ENCODE measurements around the gene PCNP. TPM values are rescaled to one million over a fixed set of nuclear protein-coding genes. Genes with fewer than 3 reads are reported as not detected.

Gene PCNP
- total RNA-seq, 1 experiment from 2014 or later: 216 TPM

GRCh38 chr3:101535221-101535620, 38.8 kb upstream of the PCNP start:
- Mint-ChIP-seq H3K9me3 (peaks cover 10 to 12% of the 10 kb centered on the region in 2 experiments; a peak in 4 of 5 replicates), H3K27me3 (ENCODE audit: low read depth) (peaks cover 3% of the 10 kb centered on the region), H3K4me1 (peaks cover 21 to 24% of the 10 kb centered on the region in 2 experiments), H3K36me3 (ENCODE audit: insufficient read depth in 1 of 3, low read depth in 3 of 3) (peaks cover 0 to 6% (median under 1%) of the 10 kb centered on the region in 3 experiments; a peak in 3 of 7 replicates), H3K4me3 (no peak overlapping the region), H3K27ac (no peak overlapping the region)
- Histone ChIP-seq H3K9me3 (ENCODE audit: control insufficient read depth, low read depth, low read length) (no peaks in the 10 kb centered on the region), H3K4me1 (ENCODE audit: insufficient read depth, low read length) (no peaks in the 10 kb centered on the region; the same call in 1 of the 2 replicates), H3K56ac (ENCODE audit: insufficient read length, low read depth, low read length) (no peak overlapping the region), H3K23ac (ENCODE audit: insufficient read length, low read depth, low read length) (no peak overlapping the region), H3K14ac (ENCODE audit: insufficient read depth, low read length) (no peak overlapping the region), H2BK20ac (ENCODE audit: low read depth, low read length, poor library complexity, severe bottlenecking) (no peak overlapping the region), H4K5ac (ENCODE audit: insufficient read length, low read depth, low read length) (no peak overlapping the region), H2AFZ (ENCODE audit: low read length) (no peak overlapping the region), H2BK15ac (ENCODE audit: low read depth, low read length) (no peak overlapping the region), H3K79me2 (ENCODE audit: insufficient read depth, low read length) (no peaks in the 10 kb centered on the region), H3K18ac (ENCODE audit: insufficient read length, low read depth, low read length) (no peak overlapping the region), H3K4ac (ENCODE audit: low read depth, low read length) (no peak overlapping the region), H3T11ph (ENCODE audit: low read length) (no peak overlapping the region), H3K9ac (ENCODE audit: extremely low read depth, insufficient read length, low read length) (no peak overlapping the region), H3K27me3 (ENCODE audit: insufficient read depth, low read length) (no peaks in the 10 kb centered on the region), H4K20me1 (ENCODE audit: control insufficient read depth, insufficient read depth, insufficient read length) (no peaks in the 10 kb centered on the region), H2AK5ac (ENCODE audit: insufficient read length, low read length) (no peak overlapping the region), H2BK120ac (ENCODE audit: low read depth, low read length, poor library complexity, severe bottlenecking) (no peak overlapping the region), H4K91ac (ENCODE audit: insufficient read length, low read depth, low read length) (no peak overlapping the region), H3K27ac (ENCODE audit: insufficient read length, low read depth, low read length) (no peak overlapping the region), H3K79me1 (ENCODE audit: insufficient read depth, low read depth, low read length, poor library complexity, severe bottlenecking) (no peaks in the 10 kb centered on the region), H2BK5ac (ENCODE audit: insufficient read length, low read length) (no peak overlapping the region), H2BK12ac (ENCODE audit: insufficient read length, low read depth, low read length) (no peak overlapping the region), H3K4me2 (ENCODE audit: insufficient read depth, insufficient read length, low read length) (no peak overlapping the region), H4K8ac (replicated peaks; ENCODE audit: insufficient read length, low read depth, low read length) (no peak overlapping the region), H3K23me2 (ENCODE audit: insufficient read length, low read depth, low read length, poor library complexity, severe bottlenecking) (no peaks in the 10 kb centered on the region)
- no peak for TF ChIP-seq CTCF (conservative IDR thresholded peaks at IDR 0.05)
- no CpG with 5 or more reads among the region's 5 CpGs for WGBS (ENCODE audit: extremely low coverage, insufficient read length, low lambda C conversion rate)
- DNase-seq: no peak

Measured in H9 (cell line).